SK-N-MC (cell line): ENCODE results near the gene WDFY3.

Source experiments
- DNase-seq: peaks from one replicate; pipeline ENCODE4 v3.0.0-alpha.2; 2011; ENCODE audit warnings: low read depth, low spot score
- H3K27ac ChIP-seq: fragments of 200-600 bp; sonication (generic); 2 replicates; pipeline ENCODE4 v1.5.1; 2016; ENCODE audit warnings: mixed run types
- H3K36me3 ChIP-seq: fragments of 200-600 bp; sonication (generic); 2 replicates; pipeline ENCODE4 v1.6.1; 2017; ENCODE audit warnings: antibody characterized with exemption, low read length, mixed read lengths; ENCODE audit not compliant: insufficient read depth
- H3K4me3 ChIP-seq: fragments of 200-600 bp; sonication (generic); 2 replicates; pipeline ENCODE4 v1.5.1; 2016
- H3K9ac ChIP-seq: fragments of 200-600 bp; sonication (generic); 2 replicates; pipeline ENCODE4 v1.8.0; 2017; ENCODE audit warnings: mixed run types, mixed read lengths; ENCODE audit not compliant: insufficient read length
- H3K9me3 ChIP-seq: fragments of 200-600 bp; sonication (generic); 2 replicates; pipeline ENCODE4 v1.6.1; 2017; ENCODE audit warnings: low read depth, mild to moderate bottlenecking, antibody characterized with exemption, low read length, moderate library complexity, mixed read lengths
- EZH2 ChIP-seq: fragments of 200-600 bp; sonication (generic); IDR thresholded peaks from one replicate; pipeline ENCODE4 v1.6.1; 2017; ENCODE audit warnings: antibody characterized with exemption
- FOXP2 ChIP-seq: optimal IDR thresholded peaks from 2 replicates; pipeline ENCODE3; 2011; ENCODE audit warnings: mild to moderate bottlenecking, moderate library complexity; ENCODE audit not compliant: insufficient read depth; ENCODE audit errors: extremely low read length, control extremely low read depth
- POLR2AphosphoS5 ChIP-seq: IDR thresholded peaks from 2 replicates; pipeline ENCODE4 v1.6.1; 2012; ENCODE audit warnings: mild to moderate bottlenecking, low read depth, low read length, borderline replicate concordance

The WDFY3 gene

GRCh38 chr4:84796394-84796793 lies 170.1 kb downstream of the WDFY3 start:
- Histone ChIP-seq H3K27ac (no peak overlapping the region), H3K9me3 (no peaks in the 10 kb centered on the region), H3K36me3 (peaks cover 43% of the 10 kb centered on the region), H3K9ac (no peak overlapping the region), H3K4me3 (no peak overlapping the region)
- TF ChIP-seq EZH2 (no peak), FOXP2 (no peak), POLR2AphosphoS5 (no peak)
- DNase-seq = no peak

- TF ChIP-seq POLR2AphosphoS5 = no peak; the same call in 1 of the 2 replicates
- peak; percentile 19 for TF ChIP-seq FOXP2
- Histone ChIP-seq H3K27ac (peak overlapping the region; percentile 78), H3K36me3 (peaks cover 42% of the 10 kb centered on the region), H3K9me3 (no peaks in the 10 kb centered on the region), H3K9ac (no peak overlapping the region), H3K4me3 (peak overlapping the region; percentile 47)
- DNase-seq = peak; percentile 62
Observed at GRCh38 chr4:84792366-84793301, 173.9 kb downstream of the WDFY3 start.

GRCh38 chr4:84790769-84791565 lies 175.5 kb downstream of the WDFY3 start:
- H3K36me3 ChIP-seq = peaks cover 51% of the 10 kb centered on the region
- no peak overlapping the region for H3K27ac ChIP-seq
- no peaks in the 10 kb centered on the region for H3K9me3 ChIP-seq
- no peak overlapping the region for H3K4me3 ChIP-seq
- TF ChIP-seq FOXP2 = no peak
- no peak for TF ChIP-seq POLR2AphosphoS5
- TF ChIP-seq EZH2 = no peak
- no peak overlapping the region for H3K9ac ChIP-seq
- no peak for DNase-seq

- Histone ChIP-seq H3K4me3 (no peak overlapping the region), H3K9ac (no peak overlapping the region), H3K9me3 (no peaks in the 10 kb centered on the region), H3K36me3 (peaks cover 77% of the 10 kb centered on the region), H3K27ac (no peak overlapping the region)
- TF ChIP-seq EZH2 = no peak
- TF ChIP-seq FOXP2 = no peak
- TF ChIP-seq POLR2AphosphoS5 = no peak
- no peak for DNase-seq
Observed at GRCh38 chr4:84786478-84786877, 180.0 kb downstream of the WDFY3 start.

- H3K4me3 ChIP-seq = no peak overlapping the region
- TF ChIP-seq EZH2 (no peak), POLR2AphosphoS5 (no peak), FOXP2 (no peak)
- no peaks in the 10 kb centered on the region for H3K9me3 ChIP-seq
- H3K36me3 ChIP-seq = peaks cover 69% of the 10 kb centered on the region
- H3K27ac ChIP-seq = no peak overlapping the region
- H3K9ac ChIP-seq = no peak overlapping the region
- no peak for DNase-seq
Observed at GRCh38 chr4:84782517-84782916, 184.0 kb downstream of the WDFY3 start.

- H3K27ac ChIP-seq = no peak overlapping the region
- no peak overlapping the region for H3K9ac ChIP-seq
- DNase-seq = no peak
- TF ChIP-seq POLR2AphosphoS5 (no peak), EZH2 (no peak), FOXP2 (no peak)
- H3K4me3 ChIP-seq = no peak overlapping the region
- H3K36me3 ChIP-seq = peaks cover 53% of the 10 kb centered on the region
- no peaks in the 10 kb centered on the region for H3K9me3 ChIP-seq
Observed at GRCh38 chr4:84780719-84781118, 185.8 kb downstream of the WDFY3 start.

- Histone ChIP-seq H3K9ac (no peak overlapping the region), H3K4me3 (no peak overlapping the region), H3K36me3 (peaks cover 53% of the 10 kb centered on the region), H3K9me3 (no peaks in the 10 kb centered on the region), H3K27ac (no peak overlapping the region)
- TF ChIP-seq FOXP2 (no peak), EZH2 (no peak), POLR2AphosphoS5 (no peak)
- DNase-seq = no peak
Observed at GRCh38 chr4:84778041-84778440, 188.4 kb downstream of the WDFY3 start.

GRCh38 chr4:84767168-84767567 lies 199.3 kb downstream of the WDFY3 start:
- Histone ChIP-seq H3K9ac (no peak overlapping the region), H3K9me3 (no peaks in the 10 kb centered on the region), H3K27ac (no peak overlapping the region), H3K36me3 (peaks cover 41% of the 10 kb centered on the region), H3K4me3 (no peak overlapping the region)
- DNase-seq = no peak
- TF ChIP-seq EZH2 = no peak
